ENCODE data around the gene MVP.

DNA sequence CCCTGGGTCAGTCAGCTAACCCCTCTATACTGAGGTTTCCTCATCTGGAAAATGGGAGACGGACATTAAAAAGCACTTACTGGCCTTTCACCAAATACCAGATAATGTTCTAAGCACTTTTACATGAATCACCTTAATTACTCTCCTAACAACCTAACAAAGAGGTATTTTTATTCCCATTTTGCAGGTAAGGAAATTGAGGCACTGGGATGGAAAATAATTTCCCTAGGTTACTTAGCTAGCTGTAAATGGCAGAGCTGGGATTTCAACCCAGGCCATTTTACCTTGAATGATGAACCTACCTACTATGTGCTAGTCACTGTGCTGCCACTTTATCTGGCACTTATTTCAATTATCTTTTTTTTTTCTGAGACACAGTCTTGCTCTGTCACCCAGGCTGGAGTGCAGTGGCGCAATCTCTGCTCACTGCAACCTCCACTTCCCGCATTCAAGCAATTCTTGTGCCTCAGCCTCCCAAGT lies 26.0 kb upstream of the MVP start:
- no peak for TF ChIP-seq EZH2 (IDR thresholded peaks at IDR 0.05)
- TF ChIP-seq POLR2AphosphoS5 (IDR thresholded peaks at IDR 0.05; ENCODE audit: borderline replicate concordance, low read depth, low read length): no peak

Data from SK-N-MC (cell line).